OCI-LY7 (cell line): ENCODE measurements around the gene MAP3K15.

Source experiments
- EZH2phosphoT487 ChIP-seq: fragments of 200-600 bp; sonication (generic); IDR thresholded peaks from 2 replicates; pipeline ENCODE4 v1.6.1; 2018; ENCODE audit warnings: low read depth, borderline replicate concordance, mild to moderate bottlenecking, mixed run types, antibody characterized with exemption, low read length, moderate library complexity, mixed read lengths
- TF ChIP-seq, protein P1 (sequence below): fragments of 200-600 bp; sonication (generic); conservative IDR thresholded peaks from 2 replicates; pipeline ENCODE4 v1.5.1; 2014; ENCODE audit warnings: mild to moderate bottlenecking, antibody characterized with exemption, low read length, moderate library complexity, mixed read lengths

DNA sequence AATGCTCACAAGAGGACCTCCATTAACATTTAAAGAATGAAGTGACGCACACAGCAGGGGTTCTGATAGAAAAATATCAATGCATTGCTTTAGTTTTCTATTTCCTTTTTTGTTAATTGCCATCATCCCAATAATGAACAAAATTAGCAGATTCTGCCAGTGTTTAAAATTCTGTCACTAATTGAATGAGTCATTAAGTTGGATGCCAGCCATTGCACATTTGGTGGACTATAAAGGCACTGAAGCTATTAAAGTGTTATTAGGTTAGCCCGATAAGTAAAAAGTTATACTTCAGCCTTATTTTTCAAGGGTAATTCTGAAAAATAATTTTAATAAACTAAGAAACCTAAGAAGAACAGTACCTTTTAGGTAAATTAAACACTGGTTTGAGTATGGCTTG, 53.1 kb downstream of the MAP3K15 start:
- TF ChIP-seq, protein P1, sequence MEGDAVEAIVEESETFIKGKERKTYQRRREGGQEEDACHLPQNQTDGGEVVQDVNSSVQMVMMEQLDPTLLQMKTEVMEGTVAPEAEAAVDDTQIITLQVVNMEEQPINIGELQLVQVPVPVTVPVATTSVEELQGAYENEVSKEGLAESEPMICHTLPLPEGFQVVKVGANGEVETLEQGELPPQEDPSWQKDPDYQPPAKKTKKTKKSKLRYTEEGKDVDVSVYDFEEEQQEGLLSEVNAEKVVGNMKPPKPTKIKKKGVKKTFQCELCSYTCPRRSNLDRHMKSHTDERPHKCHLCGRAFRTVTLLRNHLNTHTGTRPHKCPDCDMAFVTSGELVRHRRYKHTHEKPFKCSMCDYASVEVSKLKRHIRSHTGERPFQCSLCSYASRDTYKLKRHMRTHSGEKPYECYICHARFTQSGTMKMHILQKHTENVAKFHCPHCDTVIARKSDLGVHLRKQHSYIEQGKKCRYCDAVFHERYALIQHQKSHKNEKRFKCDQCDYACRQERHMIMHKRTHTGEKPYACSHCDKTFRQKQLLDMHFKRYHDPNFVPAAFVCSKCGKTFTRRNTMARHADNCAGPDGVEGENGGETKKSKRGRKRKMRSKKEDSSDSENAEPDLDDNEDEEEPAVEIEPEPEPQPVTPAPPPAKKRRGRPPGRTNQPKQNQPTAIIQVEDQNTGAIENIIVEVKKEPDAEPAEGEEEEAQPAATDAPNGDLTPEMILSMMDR, result no peak
- no peak for TF ChIP-seq EZH2phosphoT487
